ENCODE results near the gene ASTN2. TPM values are rescaled to one million over a fixed set of nuclear protein-coding genes. Genes with fewer than 3 reads are reported as not detected.

ASTN2 gene
- total and polyA plus RNA-seq, 10 of the 15 experiments (the other 5 are each of a cell fraction or from before 2014, with no cell fraction given): 1.4 to 15.7 (median 7.0) TPM

DNA sequence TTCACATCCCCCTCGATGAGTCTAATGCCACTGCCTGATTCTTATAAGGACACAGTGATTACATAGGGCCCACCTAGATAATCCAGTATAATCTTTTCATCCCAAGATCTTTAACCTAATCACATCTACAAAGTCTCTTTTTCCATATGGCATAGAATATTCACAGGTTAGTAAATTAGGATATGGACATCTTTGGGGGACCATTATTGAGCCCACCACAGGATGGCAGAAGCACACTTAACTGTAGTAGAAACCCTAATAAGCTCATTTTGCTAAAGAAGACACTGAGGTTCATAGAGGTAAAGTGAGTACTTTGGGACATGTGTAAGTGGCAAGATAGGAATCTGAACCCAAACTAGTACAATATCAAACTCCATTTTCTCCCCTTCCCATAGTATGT is 38.9 kb downstream of the ASTN2 start:
- H3K4me1 ChIP-seq (ENCODE audit: control insufficient read depth, insufficient read depth, low read length): no peaks in the 10 kb centered on the region
- in situ Hi-C loops (cut with MboI) (no loop called here), intact Hi-C loops (cut with micrococcal nuclease; ENCODE audit: unreplicated experiment) (no loop called here)
- ChIA-PET CTCF (interaction anchor here (0.5 kb wide), 1 partner anchor 35 kb away, joined by 4 read pairs; no protein-coding TSS in a partner anchor), SMC1A (ENCODE audit: uncharacterized antibody, unreplicated experiment) (no interaction called here), RAD21 (ENCODE audit: unreplicated experiment) (no interaction called here), POLR2A (no interaction called here)
- H3K27me3 ChIP-seq (replicated peaks in 1 of 2; ENCODE audit: control insufficient read depth in 2 of 2, insufficient read depth in 2 of 2, low read length in 1 of 2): no peaks in the 10 kb centered on the region; a peak in 2 of 4 replicates
- no peak overlapping the region for H2AFZ ChIP-seq (ENCODE audit: control insufficient read depth, low read depth, low read length)
- BruUV-seq (replicated peaks): no TSS peak
- H4K20me1 ChIP-seq (ENCODE audit: control insufficient read depth, insufficient read depth): no peaks in the 10 kb centered on the region
- 0% methylated on average over 1 of the region's 1 CpG for WGBS (ENCODE audit: insufficient coverage, insufficient replicate concordance, low lambda C conversion rate, missing lambda C conversion rate)
- TF ChIP-seq, protein P1, sequence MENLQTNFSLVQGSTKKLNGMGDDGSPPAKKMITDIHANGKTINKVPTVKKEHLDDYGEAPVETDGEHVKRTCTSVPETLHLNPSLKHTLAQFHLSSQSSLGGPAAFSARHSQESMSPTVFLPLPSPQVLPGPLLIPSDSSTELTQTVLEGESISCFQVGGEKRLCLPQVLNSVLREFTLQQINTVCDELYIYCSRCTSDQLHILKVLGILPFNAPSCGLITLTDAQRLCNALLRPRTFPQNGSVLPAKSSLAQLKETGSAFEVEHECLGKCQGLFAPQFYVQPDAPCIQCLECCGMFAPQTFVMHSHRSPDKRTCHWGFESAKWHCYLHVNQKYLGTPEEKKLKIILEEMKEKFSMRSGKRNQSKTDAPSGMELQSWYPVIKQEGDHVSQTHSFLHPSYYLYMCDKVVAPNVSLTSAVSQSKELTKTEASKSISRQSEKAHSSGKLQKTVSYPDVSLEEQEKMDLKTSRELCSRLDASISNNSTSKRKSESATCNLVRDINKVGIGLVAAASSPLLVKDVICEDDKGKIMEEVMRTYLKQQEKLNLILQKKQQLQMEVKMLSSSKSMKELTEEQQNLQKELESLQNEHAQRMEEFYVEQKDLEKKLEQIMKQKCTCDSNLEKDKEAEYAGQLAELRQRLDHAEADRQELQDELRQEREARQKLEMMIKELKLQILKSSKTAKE (IDR thresholded peaks at IDR 0.05; ENCODE audit: low read depth, poor library complexity, severe bottlenecking): no peak
- TF ChIP-seq PAX8 (IDR thresholded peaks at IDR 0.05) (no peak), POLR2A (IDR thresholded peaks at IDR 0.05; ENCODE audit: low read depth, low read length) (no peak), SPI1 (IDR thresholded peaks at IDR 0.05; ENCODE audit: borderline replicate concordance, insufficient read depth, low read depth, low read length) (no peak), POU2F2 (IDR thresholded peaks at IDR 0.05; ENCODE audit: borderline replicate concordance, low read depth, low read length) (no peak), LARP7 (IDR thresholded peaks at IDR 0.05) (no peak), KLF5 (IDR thresholded peaks at IDR 0.05; ENCODE audit: partially characterized antibody) (no peak), RELA (IDR thresholded peaks at IDR 0.05; ENCODE audit: borderline replicate concordance, partially characterized antibody) (no peak), NR2C2 (IDR thresholded peaks at IDR 0.05; ENCODE audit: borderline replicate concordance, control insufficient read depth, insufficient read length, low read depth) (no peak), SMAD5 (IDR thresholded peaks at IDR 0.05; ENCODE audit: low read depth) (no peak), TBL1XR1 (IDR thresholded peaks at IDR 0.05; ENCODE audit: low read depth, low read length) (no peak), FOXK2 (IDR thresholded peaks at IDR 0.05) (no peak)
- TF ChIP-seq, protein P2, sequence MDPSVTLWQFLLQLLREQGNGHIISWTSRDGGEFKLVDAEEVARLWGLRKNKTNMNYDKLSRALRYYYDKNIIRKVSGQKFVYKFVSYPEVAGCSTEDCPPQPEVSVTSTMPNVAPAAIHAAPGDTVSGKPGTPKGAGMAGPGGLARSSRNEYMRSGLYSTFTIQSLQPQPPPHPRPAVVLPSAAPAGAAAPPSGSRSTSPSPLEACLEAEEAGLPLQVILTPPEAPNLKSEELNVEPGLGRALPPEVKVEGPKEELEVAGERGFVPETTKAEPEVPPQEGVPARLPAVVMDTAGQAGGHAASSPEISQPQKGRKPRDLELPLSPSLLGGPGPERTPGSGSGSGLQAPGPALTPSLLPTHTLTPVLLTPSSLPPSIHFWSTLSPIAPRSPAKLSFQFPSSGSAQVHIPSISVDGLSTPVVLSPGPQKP (IDR thresholded peaks at IDR 0.05; ENCODE audit: low read depth, low read length): no peak
- TF ChIP-seq, protein P3, sequence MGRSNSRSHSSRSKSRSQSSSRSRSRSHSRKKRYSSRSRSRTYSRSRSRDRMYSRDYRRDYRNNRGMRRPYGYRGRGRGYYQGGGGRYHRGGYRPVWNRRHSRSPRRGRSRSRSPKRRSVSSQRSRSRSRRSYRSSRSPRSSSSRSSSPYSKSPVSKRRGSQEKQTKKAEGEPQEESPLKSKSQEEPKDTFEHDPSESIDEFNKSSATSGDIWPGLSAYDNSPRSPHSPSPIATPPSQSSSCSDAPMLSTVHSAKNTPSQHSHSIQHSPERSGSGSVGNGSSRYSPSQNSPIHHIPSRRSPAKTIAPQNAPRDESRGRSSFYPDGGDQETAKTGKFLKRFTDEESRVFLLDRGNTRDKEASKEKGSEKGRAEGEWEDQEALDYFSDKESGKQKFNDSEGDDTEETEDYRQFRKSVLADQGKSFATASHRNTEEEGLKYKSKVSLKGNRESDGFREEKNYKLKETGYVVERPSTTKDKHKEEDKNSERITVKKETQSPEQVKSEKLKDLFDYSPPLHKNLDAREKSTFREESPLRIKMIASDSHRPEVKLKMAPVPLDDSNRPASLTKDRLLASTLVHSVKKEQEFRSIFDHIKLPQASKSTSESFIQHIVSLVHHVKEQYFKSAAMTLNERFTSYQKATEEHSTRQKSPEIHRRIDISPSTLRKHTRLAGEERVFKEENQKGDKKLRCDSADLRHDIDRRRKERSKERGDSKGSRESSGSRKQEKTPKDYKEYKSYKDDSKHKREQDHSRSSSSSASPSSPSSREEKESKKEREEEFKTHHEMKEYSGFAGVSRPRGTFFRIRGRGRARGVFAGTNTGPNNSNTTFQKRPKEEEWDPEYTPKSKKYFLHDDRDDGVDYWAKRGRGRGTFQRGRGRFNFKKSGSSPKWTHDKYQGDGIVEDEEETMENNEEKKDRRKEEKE (IDR thresholded peaks at IDR 0.05): no peak
- ATAC-seq: no peak
- H3K79me2 ChIP-seq (ENCODE audit: control insufficient read depth, insufficient read depth, low read length): no peaks in the 10 kb centered on the region
- no peak for FAIRE-seq
- H3K36me3 ChIP-seq (ENCODE audit: control insufficient read depth in 2 of 2, insufficient read depth in 2 of 2, low read length in 1 of 2): no peaks in the 10 kb centered on the region
- H3K27ac ChIP-seq (ENCODE audit: control insufficient read depth, insufficient read depth): no peak overlapping the region
- no peak overlapping the region for H3K9ac ChIP-seq (ENCODE audit: control insufficient read depth, insufficient read depth, low read length)
- no peaks in the 10 kb centered on the region for H3K9me3 ChIP-seq (replicated peaks; ENCODE audit: control insufficient read depth, insufficient read depth, low read length)
- H3K4me3 ChIP-seq: no peak overlapping the region
- no peak overlapping the region for H3K4me2 ChIP-seq (ENCODE audit: control insufficient read depth, insufficient read depth)
- no peak for DNase-seq (ENCODE audit: low read depth, low spot score)
